GDM1 (cell line): ENCODE results near the gene UNC13D.

Source experiments
- DNase-seq: peaks from one replicate; lab custom pipeline; 2025; lab: John Stamatoyannopoulos, UW

Gene UNC13D

GRCh38 chr17:75850928-75851692 is 6.9 kb upstream of the UNC13D start:
- no peak for DNase-seq

- no peak for DNase-seq
Observed at GRCh38 chr17:75849724-75850123, 5.5 kb upstream of the UNC13D start.

GRCh38 chr17:75849279-75849646 is 5.1 kb upstream of the UNC13D start:
- DNase-seq, result no peak

GRCh38 chr17:75848523-75849278 is 4.5 kb upstream of the UNC13D start:
- DNase-seq, result peak; percentile 24

GRCh38 chr17:75847614-75848522 is 3.7 kb upstream of the UNC13D start:
- no peak for DNase-seq

- DNase-seq, result no peak
Observed at GRCh38 chr17:75846692-75847613, 2.7 kb upstream of the UNC13D start.

GRCh38 chr17:75845933-75846691 is 1.9 kb upstream of the UNC13D start:
- no peak for DNase-seq

- DNase-seq, result peak; percentile 48
Observed at GRCh38 chr17:75845058-75845711, 981 bp upstream of the UNC13D start.

- no peak for DNase-seq
Observed at GRCh38 chr17:75844530-75845057, 390 bp upstream of the UNC13D start.

- DNase-seq, result no peak
Observed at GRCh38 chr17:75842963-75843576, 1.1 kb downstream of the UNC13D start.

GRCh38 chr17:75842411-75842810 is 1.8 kb downstream of the UNC13D start:
- no peak for DNase-seq

GRCh38 chr17:75840799-75841164 is 3.4 kb downstream of the UNC13D start:
- DNase-seq, result no peak

- DNase-seq, result no peak
Observed at GRCh38 chr17:75839942-75840798, 4.0 kb downstream of the UNC13D start.

- no peak for DNase-seq
Observed at GRCh38 chr17:75838410-75838809, 5.8 kb downstream of the UNC13D start.

- DNase-seq, result no peak
Observed at GRCh38 chr17:75837899-75838298, 6.3 kb downstream of the UNC13D start.

- no peak for DNase-seq
Observed at GRCh38 chr17:75836605-75837004, 7.6 kb downstream of the UNC13D start.

GRCh38 chr17:75835654-75835987 is 8.6 kb downstream of the UNC13D start:
- no peak for DNase-seq

- DNase-seq, result no peak
Observed at GRCh38 chr17:75834928-75835653, 9.1 kb downstream of the UNC13D start.
